Measurements from ENCODE around the gene PIM1. TPM values are rescaled to one million over a fixed set of nuclear protein-coding genes. Genes with fewer than 3 reads are reported as not detected.
"Not testable (repeated sequence)": the region's sequence is repeated elsewhere in the genome, so short reads cannot be mapped to it uniquely, and the experiment has no call there.

Gene PIM1
- total RNA-seq, 1 donor from 2014 or later: 28.9 TPM

DNA sequence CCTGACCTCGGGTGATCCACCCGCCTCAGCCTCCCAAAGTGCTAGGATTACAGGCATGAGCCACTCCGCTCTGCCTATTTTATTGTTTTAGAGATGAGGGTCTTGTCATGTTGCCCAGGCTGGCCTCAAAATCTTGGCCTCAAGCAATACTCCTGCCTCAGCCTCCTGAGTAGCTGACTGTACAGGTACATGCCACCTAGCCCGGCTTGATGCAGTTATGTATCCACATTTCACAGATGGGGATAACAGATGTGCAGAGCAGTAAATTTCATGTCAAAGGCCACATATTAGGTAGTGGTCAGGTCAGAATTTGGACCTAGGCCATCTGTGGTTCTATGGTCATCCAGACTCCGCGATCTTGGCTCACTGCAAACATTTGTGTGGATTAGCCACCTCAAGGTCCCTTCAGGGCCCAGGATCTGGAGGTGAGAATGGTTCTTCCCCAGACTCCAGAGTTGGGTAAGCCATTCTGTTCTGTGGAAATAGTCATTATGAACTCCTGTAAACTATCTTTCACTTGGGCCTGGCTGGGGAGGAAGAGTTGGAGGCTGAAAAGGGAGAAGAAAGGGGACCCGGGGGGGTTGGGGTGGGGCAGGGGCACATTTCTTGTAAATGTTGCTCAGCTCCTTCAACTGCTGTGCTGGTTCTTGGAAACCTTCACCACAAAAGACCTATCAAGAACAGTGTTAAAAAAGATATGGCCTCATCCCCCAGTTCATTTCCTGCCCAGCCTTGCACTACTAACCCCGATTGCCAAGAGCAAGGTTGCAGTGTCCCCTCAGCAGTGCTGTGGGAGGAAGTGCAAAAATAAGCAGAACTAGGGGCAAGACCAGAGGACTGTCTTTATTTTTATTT lies 13.0 kb downstream of the PIM1 start:
- TF ChIP-seq CTCF (IDR thresholded peaks at IDR 0.05; ENCODE audit: borderline replicate concordance): no peak
- no peak for DNase-seq
- Histone ChIP-seq H3K4me3 (no peak overlapping the region), H3K27ac (replicated peaks) (peak overlapping the region; percentile 38), H3K27me3 (ENCODE audit: low read depth) (no peaks in the 10 kb centered on the region), H3K9me3 (replicated peaks) (no peaks in the 10 kb centered on the region), H3K4me1 (no peaks in the 10 kb centered on the region), H3K36me3 (no peaks in the 10 kb centered on the region)
- intact Hi-C loops (cut with micrococcal nuclease): no loop called here

- H3K27me3 ChIP-seq (ENCODE audit: low read depth); H3K4me3 ChIP-seq; H3K27ac ChIP-seq (replicated peaks); H3K36me3 ChIP-seq; DNase-seq; H3K4me1 ChIP-seq; H3K9me3 ChIP-seq (replicated peaks); intact Hi-C loops (cut with micrococcal nuclease): not testable (repeated sequence)
These were observed 16.2 kb downstream of the PIM1 start for GRCh38 chr6:37185949-37186720.

- no peak overlapping the region for H3K27ac ChIP-seq (replicated peaks)
- no peak for TF ChIP-seq CTCF (IDR thresholded peaks at IDR 0.05; ENCODE audit: borderline replicate concordance)
- H3K36me3 ChIP-seq: no peaks in the 10 kb centered on the region
- intact Hi-C loops (cut with micrococcal nuclease): no loop called here
- peaks cover 7% of the 10 kb centered on the region for H3K9me3 ChIP-seq (replicated peaks)
- DNase-seq: no peak
- no peaks in the 10 kb centered on the region for H3K4me1 ChIP-seq
- H3K4me3 ChIP-seq: no peak overlapping the region
- H3K27me3 ChIP-seq (ENCODE audit: low read depth): no peaks in the 10 kb centered on the region
These were observed 17.5 kb downstream of the PIM1 start for GRCh38 chr6:37187321-37188022.

DNA sequence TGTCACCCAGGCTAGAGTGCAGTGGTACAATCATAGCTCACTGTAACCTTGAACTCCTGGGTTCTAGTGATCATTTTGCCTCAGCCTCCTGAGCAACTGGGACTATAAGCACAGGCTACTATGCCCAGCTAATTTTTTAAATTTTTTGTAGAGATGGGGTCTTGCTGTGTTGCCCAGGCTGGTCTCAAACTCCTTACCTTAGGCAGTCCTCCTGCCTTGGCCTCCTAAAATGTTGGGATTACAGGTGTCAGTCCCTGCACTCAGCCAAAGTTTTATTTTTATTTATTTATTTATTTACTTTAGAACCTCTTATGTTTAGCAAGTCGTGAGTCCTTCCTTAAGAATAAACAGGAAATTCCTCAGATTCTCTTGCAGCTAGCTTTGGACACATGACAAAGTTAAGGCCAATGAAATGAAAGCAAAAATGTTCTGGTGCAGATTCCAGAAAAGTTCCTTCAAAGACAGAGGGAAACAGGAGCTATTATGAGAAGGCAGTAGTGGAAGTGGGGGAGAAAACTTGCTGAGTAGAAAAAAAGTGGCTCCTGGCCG lies 19.1 kb downstream of the PIM1 start:
- H3K9me3 ChIP-seq (replicated peaks): peaks cover 7% of the 10 kb centered on the region
- intact Hi-C loops (cut with micrococcal nuclease): no loop called here
- H3K4me3 ChIP-seq: no peak overlapping the region
- no peak for DNase-seq
- no peaks in the 10 kb centered on the region for H3K4me1 ChIP-seq
- H3K27ac ChIP-seq (replicated peaks): no peak overlapping the region
- H3K36me3 ChIP-seq: no peaks in the 10 kb centered on the region
- TF ChIP-seq CTCF (IDR thresholded peaks at IDR 0.05; ENCODE audit: borderline replicate concordance): no peak
- H3K27me3 ChIP-seq (ENCODE audit: low read depth): no peaks in the 10 kb centered on the region

DNA sequence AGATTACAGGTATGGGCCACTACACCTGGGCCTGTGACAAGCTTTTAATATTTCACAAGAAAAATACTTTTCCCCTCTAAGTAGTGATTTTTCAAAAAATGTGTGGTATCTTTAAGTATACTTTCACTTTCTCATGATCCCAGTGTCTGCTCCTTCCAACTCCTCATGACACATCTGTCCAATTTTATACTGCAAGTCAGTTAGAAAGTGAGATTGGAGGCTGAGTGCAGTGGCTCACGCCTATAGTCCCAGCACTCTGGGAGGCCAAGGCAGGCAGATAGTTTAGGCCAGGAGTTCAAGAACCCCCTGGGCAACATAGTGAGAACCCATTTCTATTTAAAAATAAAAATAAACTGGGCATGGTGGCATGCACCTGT lies 20.2 kb downstream of the PIM1 start:
- Histone ChIP-seq H3K36me3 (no peaks in the 10 kb centered on the region), H3K9me3 (replicated peaks) (peaks cover 7% of the 10 kb centered on the region), H3K4me1 (no peaks in the 10 kb centered on the region)

More for the DNA sequence above, 20.2 kb downstream of the PIM1 start:
- no peak overlapping the region for H3K4me3 ChIP-seq
- H3K27me3 ChIP-seq (ENCODE audit: low read depth): no peaks in the 10 kb centered on the region
- no peak overlapping the region for H3K27ac ChIP-seq (replicated peaks)
- intact Hi-C loops (cut with micrococcal nuclease): no loop called here
- no peak for TF ChIP-seq CTCF (IDR thresholded peaks at IDR 0.05; ENCODE audit: borderline replicate concordance)
- DNase-seq: no peak
